GM18951 (cell line): ENCODE results near the gene IBTK.

Experiments used
- POLR2A ChIP-seq: IDR thresholded peaks from 4 replicates; pipeline ENCODE4 v1.6.1; 2011; ENCODE audit warnings: mild to moderate bottlenecking; ENCODE audit not compliant: insufficient read length, insufficient read depth; ENCODE audit errors: extremely low read depth
- in situ Hi-C: fragments of 300-500 bp; cut with MboI; formaldehyde crosslinking; loops from one replicate; pipeline ENCODE4 v1.12.0; 2022; ENCODE audit warnings: low sequenced_read_pairs, mixed read lengths, inconsistent platforms; ENCODE audit not compliant: unreplicated experiment

IBTK gene

DNA sequence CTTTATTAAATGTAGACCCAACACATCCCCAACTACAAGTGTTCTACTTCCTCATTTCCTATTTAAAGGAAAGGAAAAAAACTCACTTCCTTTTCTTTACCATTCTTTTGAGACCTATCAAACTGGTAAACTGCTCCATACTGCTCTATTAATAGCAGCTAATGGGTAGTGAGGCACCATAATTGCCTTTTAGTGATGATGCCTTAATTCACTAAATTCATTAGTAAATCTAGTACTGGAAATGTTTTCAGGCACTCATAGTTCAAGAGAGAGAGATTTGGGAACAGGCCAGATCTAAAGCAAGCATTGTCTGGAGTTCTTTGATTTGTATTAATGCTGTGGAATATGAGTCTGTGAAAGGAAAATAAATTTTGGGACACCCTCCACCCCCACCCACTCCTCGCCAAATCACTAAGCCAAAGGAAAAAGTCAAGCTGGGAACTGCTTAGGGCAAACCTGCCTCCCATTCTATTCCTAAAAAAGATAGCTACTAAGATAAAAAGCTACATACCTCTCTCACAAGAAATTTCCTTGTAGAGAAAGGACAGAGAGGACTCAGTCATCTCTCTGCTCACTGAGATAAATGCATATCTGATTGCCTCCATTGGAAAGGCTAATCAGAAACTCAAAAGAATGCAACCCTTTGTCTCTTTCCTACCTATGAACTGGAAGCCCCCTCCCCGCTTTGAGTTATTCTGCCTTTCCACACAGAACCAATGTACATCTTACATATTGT, 13.6 kb upstream of the IBTK start:
- TF ChIP-seq POLR2A: no peak
- in situ Hi-C loops: loop anchor here (25.0 kb wide), 1 partner anchor 951 kb away; no protein-coding TSS in a partner anchor

DNA sequence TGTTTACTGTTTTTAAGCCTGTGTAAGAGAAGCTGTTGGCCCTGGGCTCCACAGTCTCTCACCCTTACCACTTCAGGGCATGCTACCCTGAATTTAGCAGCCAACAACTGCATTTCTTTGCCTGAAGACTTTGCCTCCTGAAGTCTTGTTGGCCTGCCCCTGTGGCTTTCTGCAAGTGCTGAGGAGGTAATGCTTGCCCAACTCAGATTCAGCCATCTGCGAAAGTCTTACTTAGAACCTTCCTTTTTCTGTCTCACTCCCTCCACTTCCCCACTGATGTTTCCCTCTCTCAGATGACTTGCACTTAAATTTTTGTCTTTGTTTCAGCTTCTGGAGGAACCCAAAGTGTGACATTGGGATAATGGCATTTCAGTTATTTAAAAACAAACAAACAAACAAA, 11.8 kb upstream of the IBTK start:
- in situ Hi-C loops: loop anchor here (25.0 kb wide), 1 partner anchor 953 kb away; no protein-coding TSS in a partner anchor
- TF ChIP-seq POLR2A: no peak

DNA sequence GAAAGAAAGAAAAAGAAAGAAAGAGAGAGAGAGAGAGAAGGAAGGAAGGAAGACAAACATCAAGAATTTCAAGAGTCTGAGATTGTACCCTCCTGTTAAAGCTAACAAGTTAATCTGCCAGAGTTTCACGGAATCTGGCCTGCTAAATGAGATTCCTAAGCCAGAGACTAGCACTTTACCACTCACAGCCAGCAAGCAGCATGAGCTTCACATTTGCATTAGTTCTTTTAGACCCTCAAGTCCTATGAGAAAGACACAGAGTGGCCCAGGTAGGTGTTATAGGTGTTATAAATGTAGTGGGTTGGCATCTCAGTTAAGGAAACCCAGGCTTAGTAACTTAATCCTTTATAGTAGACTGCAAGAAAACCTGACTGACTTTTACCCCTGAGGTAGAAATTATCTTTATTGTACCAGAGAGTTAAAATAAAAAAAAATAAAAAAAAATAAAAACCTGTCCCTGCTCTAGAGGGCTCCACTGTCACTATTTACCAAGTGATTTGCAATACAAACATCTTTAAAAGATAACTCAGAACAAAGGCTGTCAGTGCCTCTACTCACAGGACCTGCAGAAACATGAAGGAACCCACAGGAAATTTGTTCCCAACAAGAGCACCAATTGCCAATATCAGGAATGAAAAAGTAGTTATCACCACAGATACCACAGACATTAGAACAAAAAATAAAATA, 9.7 kb upstream of the IBTK start:
- in situ Hi-C loops: loop anchor here (25.0 kb wide), 1 partner anchor 955 kb away; no protein-coding TSS in a partner anchor
- TF ChIP-seq POLR2A: no peak

DNA sequence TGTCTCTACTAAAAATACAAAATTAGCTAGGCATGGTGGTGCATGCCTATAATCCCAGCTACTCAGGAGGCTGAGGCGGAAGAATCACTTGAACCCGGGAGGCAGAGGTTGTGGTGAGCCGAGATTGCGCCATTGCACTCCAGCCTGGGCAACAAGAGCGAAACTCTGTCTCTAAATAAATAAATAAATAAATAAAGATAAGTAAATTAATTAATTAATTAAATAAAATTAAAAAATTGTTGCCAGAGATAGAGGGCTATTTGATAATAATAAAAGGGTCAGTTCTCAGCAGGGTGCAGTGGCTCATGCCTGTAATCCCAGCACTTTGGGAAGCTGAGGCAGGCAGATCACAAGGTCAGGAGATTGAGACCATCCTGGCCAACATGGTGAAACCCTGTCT, 7.2 kb upstream of the IBTK start:
- in situ Hi-C loops: loop anchor here (25.0 kb wide), 1 partner anchor 958 kb away; no protein-coding TSS in a partner anchor

DNA sequence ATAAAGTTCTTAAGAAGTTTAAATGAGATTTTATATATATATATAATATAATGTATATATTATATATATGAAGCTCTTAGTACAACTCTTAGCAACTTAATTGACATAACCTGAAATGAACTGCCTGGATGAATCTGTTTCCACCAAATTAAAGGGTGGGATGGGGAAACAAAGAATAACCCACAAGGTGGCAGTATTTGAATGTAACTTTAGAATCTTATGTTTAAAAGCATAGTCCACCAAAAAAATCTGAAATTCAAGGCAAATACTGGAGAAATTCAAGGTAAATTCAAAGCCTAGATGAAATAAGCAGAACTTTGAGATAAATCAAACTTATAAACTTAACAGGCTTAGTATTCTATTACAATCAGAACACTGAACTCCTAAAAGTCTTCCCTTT, 4.4 kb upstream of the IBTK start:
- in situ Hi-C loops: loop anchor here (25.0 kb wide), 1 partner anchor 960 kb away; no protein-coding TSS in a partner anchor
- no peak for TF ChIP-seq POLR2A

DNA sequence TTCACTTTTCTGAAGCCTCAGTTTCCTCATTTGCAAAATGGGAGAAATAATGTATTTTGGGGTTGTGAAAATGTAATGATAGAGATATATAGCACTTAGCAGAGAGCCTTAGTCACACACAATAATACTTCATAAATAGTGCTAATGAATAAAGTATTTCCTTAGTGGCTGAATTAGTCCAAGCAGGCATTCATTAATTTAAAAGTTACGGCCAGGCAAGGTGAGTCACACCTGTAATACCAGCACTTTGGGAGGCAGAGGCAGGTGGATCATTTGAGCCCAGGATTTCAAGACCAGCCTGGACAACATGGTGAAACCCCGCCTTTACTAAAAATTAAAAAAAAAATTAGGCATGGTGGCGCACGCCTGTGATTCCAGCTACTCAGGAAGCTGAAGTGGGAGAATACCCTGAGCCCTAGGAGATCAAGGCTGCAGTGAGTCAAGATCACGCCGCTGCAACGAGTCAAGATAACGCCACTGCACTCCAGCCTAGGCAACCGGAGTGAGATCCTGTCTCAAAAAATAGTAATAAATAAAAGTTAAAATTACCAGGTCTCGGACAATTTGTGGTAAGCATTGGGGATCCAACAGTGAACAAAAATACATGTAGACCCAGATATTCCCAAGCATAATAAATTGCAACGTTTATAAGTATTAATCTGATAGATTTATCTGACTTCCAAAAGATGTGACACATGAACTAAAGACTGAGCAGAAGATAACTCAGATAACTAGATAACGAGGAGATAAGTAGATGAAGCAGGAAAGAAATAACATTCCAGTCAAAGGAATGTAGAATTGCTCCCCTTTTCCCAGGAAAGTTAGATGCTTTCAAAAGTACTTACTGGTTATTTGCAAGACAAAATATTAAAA, 2.1 kb upstream of the IBTK start:
- in situ Hi-C loops: loop anchor here (25.0 kb wide), 1 partner anchor 963 kb away; no protein-coding TSS in a partner anchor
- TF ChIP-seq POLR2A: no peak

DNA sequence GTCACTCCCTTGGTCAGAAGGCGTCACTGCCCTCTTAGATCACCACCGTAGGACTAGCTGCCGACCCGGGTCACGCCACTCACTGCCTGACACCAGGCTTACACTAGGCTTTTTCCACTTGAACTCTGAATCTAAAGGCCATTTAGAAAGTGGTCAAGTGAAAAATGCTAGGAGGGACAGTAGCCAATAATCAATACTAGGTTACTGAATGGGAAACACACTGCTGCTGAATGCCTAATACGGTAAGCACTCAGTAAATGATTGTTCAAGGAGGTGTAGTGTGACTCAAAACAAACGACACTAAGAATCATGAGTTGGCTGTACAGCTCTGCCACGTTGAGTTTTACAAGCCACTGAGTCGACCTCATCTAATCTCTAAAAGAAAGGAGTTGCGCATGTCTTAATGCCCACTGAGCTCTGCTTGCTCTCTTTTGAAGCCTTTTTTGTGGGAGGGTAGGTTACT, 760 bp upstream of the IBTK start:
- no peak for TF ChIP-seq POLR2A
- in situ Hi-C loops: no loop called here

DNA sequence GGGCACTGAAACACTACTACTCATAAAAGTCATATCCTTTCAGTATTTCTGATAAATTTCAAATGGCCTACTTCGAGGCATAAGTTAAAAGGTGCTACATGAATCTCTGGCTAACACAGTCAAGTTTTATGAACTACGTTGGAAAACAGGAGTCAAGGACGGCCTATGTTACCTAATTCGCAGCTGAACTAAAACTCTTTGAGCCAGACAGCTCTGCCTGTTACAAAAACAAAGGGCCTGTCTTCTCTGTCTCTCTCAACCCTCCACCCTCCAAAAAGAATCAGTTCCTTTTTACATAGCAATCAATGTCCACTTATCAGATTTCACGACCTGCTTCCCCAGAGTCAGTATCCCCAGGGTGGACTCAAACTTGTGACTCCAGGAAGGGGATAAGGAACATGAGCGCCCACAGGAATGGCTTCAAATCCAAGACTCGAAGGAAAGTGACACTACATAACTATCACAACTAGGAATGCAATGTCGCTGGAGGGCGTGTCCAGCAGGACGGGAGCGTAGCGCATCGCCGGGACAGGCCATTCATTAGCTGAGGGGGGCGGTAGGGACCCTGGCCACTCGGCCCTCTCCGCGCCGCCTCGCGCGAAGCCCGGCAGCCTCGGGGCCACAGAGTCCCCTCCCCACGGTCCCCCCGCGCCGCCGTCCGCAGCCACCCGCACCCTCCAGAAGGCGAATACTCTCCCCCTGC, 591 bp downstream of the IBTK start:
- in situ Hi-C loops: no loop called here

DNA sequence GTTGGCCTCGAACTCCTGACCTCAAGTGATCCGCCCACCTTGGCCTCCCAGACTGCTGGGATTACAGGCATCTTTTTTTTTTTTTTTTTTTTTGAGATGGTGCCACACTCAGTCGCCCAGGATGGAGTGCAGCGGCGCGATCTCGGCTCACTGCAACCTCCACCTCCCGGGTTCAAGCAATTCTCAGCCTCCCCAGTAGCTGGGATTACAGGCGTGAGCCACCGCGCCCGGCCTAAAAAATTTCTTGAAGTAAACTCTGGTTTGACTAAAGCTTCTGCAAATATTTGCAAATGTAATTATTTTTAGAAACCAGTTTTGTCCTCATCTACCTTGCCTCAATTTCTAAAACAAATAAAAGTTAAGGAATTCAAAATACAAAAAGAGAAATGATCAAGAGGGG, 1.2 kb downstream of the IBTK start:
- in situ Hi-C loops: no loop called here

More for the DNA sequence above, 591 bp downstream of the IBTK start:
- no peak for TF ChIP-seq POLR2A

DNA sequence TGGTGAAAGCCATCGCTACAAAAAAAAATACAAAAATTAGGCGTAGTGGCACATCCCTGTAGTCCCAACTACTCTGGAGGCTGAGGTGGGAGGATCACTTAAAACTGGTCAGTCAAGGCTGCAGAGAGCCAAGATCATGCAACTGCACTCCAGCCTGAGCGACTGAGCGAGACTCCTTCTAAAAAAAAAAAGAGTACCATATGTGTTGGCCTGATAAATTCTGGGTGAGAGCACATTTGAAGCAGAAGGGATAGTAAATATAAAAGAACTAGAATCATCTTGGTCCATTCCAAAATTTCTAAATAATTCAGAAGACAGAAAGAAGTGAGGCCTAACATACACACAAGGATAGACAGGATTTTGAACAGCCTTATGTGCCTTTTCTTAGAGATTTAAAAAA, 2.2 kb downstream of the IBTK start:
- in situ Hi-C loops: no loop called here
- TF ChIP-seq POLR2A: no peak

More for the DNA sequence above, 1.2 kb downstream of the IBTK start:
- no peak for TF ChIP-seq POLR2A

DNA sequence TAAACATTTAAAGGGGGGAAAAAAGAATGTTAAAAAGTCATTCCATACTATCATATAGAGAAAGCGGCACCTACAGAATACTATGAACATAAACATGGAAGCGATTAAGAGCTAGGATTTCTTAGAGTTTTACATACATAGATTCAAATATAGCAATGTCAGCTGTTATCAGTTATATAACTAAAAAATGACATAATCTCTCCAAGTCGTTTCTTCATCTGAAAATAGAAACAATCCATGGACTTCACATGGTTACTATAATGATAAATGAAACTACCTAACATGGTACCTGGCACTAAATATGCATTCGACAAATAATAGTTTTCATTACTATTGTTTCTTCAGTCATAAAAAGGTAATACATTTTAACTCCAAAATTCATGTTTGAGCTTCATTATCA, 3.7 kb downstream of the IBTK start:
- in situ Hi-C loops: no loop called here
- no peak for TF ChIP-seq POLR2A

DNA sequence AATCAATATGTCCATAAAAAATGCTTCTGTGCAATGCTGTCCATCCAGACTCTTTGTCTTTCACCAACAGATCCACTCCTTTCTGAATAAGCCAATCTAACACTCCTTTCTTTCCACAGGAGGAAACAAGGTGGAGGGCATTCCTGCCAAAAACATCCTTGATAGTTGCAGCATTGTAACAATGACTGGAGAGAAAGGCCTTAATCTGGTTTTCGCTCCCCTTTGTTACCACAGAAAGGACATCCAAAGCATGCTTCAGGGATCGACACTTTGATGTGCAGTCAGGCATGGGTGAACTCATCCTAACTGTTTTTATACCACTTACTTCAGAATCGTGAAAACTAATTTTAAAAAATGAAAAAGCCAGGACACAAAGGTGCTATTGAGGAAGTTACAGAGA, 7.4 kb downstream of the IBTK start:
- in situ Hi-C loops: no loop called here
- TF ChIP-seq POLR2A: no peak
